ENCODE measurements around the gene CLDN22.

CLDN22 gene

DNA sequence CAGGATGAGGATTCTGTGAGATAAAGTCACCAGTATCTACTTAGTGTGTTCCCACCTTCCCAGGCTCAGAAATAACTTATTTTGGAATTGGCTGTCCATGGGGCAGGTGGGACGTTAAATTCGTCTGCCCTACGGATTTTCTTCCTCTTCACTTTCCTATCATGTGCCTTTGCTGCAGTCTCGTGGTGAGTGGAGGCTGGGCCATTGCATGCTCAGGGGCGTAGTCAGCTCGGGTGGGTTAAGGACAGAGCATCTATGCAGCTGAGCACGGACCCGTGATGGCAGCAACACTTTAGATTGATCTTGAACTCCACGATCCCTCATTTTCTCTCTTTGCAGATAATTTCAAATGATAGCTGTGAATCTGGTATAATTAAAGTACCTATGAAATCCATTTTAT, 51.5 kb downstream of the CLDN22 start:
- DNase-seq, result no peak
